HFFc6 (cell line): ENCODE data around the gene PLEKHA1. TPM values are rescaled to one million over a fixed set of nuclear protein-coding genes. Genes with fewer than 3 reads are reported as not detected.

Experiments
- DNase-seq: peaks from one replicate; pipeline ENCODE4 v3.0.0-alpha.2; 2018
- H3K27ac Mint-ChIP-seq: 2 replicates; pipeline ENCODE4 v1.8.0; 2020; ENCODE audit warnings: mild to moderate bottlenecking, mixed read lengths
- H3K27me3 Mint-ChIP-seq: 2 replicates; pipeline ENCODE4 v1.8.0; 2021; ENCODE audit warnings: mild to moderate bottlenecking, moderate library complexity, mixed read lengths; ENCODE audit not compliant: insufficient read depth
- H3K36me3 Mint-ChIP-seq: 2 replicates; pipeline ENCODE4 v1.8.0; 2021; ENCODE audit warnings: low read depth, mixed read lengths
- H3K4me1 Mint-ChIP-seq: 2 replicates; pipeline ENCODE4 v1.8.0; 2020; ENCODE audit warnings: low read depth, mixed read lengths
- H3K4me3 Mint-ChIP-seq: 2 replicates; pipeline ENCODE4 v1.8.0; 2020; ENCODE audit warnings: mild to moderate bottlenecking, moderate library complexity, mixed read lengths
- H3K9me3 Mint-ChIP-seq: 2 replicates; pipeline ENCODE4 v1.8.0; 2020; ENCODE audit warnings: mild to moderate bottlenecking, mixed read lengths
- total RNA-seq, 6 experiments: library from RNA; stranded (reverse); fragmentation: NEBNext Ultra II Directional; extraction: Animal tissue kit (Norgen Biotek cat#: 25700); gene quantifications; 2 replicates in 1 of 6; 3 replicates in 5 of 6; pipeline ENCODE4 v1.2.3, GENCODE V29; 2021
- TF ChIP-seq, protein P1 (sequence below): fragments of 200-600 bp; sonication (generic); IDR thresholded peaks from 2 replicates; pipeline ENCODE4 v1.5.0; 2021; ENCODE audit warnings: antibody characterized with exemption, mild to moderate bottlenecking

The PLEKHA1 gene
- total RNA-seq, 6 experiments from 2014 or later, result 17.7 to 26.2 (median 19.3) TPM

- Mint-ChIP-seq H3K4me1 (no peaks in the 10 kb centered on the region), H3K27ac (no peak overlapping the region), H3K4me3 (no peak overlapping the region), H3K27me3 (peaks cover 59% of the 10 kb centered on the region), H3K9me3 (peaks cover 9% of the 10 kb centered on the region; the same call in 1 of the 2 replicates), H3K36me3 (no peaks in the 10 kb centered on the region)
- TF ChIP-seq, protein P1, sequence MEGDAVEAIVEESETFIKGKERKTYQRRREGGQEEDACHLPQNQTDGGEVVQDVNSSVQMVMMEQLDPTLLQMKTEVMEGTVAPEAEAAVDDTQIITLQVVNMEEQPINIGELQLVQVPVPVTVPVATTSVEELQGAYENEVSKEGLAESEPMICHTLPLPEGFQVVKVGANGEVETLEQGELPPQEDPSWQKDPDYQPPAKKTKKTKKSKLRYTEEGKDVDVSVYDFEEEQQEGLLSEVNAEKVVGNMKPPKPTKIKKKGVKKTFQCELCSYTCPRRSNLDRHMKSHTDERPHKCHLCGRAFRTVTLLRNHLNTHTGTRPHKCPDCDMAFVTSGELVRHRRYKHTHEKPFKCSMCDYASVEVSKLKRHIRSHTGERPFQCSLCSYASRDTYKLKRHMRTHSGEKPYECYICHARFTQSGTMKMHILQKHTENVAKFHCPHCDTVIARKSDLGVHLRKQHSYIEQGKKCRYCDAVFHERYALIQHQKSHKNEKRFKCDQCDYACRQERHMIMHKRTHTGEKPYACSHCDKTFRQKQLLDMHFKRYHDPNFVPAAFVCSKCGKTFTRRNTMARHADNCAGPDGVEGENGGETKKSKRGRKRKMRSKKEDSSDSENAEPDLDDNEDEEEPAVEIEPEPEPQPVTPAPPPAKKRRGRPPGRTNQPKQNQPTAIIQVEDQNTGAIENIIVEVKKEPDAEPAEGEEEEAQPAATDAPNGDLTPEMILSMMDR, result no peak
- DNase-seq, result no peak
These were observed 20.1 kb upstream of the PLEKHA1 start for GRCh38 chr10:122354383-122354782.

DNA sequence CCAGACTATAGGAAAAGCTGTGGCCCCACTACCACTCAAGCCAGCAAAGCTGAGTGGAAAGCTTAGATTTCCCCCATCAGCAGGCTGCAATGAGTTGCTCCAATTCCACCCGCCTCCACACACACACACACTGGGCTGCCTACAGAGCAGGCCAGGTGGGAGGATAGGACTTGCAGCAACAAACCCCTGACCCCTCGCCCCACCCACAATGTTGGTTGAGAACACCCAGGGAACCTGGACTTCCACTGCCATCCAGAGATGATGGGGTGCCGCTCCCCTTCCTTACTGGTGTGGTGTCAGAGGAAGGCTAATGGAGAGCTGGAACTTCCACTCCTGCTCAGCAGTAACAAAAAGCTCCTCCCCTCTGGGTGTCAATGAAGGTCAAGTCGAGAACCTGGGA lies 16.8 kb upstream of the PLEKHA1 start:
- DNase-seq, result no peak
- TF ChIP-seq, protein P1, result no peak
- Mint-ChIP-seq H3K4me3 (no peak overlapping the region), H3K4me1 (no peaks in the 10 kb centered on the region; the same call in 1 of the 2 replicates), H3K36me3 (no peaks in the 10 kb centered on the region), H3K9me3 (peaks cover 9% of the 10 kb centered on the region; the same call in 1 of the 2 replicates), H3K27me3 (peaks cover 33% of the 10 kb centered on the region), H3K27ac (no peak overlapping the region)

DNA sequence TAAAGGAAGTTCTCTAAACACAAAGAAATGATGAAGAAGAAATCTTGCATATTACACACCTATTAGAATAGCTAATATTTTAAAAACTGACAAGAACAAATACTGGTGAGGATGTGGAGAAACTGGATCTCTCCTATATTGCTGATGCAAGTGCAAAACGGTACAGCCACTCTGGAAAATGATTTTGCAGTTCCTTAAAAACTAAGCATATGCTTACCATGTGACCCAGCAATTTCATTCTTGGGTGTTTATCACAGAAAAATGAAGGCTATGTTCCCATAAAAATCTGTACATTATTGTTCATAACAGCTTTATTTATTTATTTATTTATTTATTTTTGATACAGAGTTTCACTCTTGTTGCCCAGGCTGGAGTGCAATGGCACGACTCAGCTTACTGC lies 14.9 kb upstream of the PLEKHA1 start:
- H3K4me3 Mint-ChIP-seq, result no peak overlapping the region
- peaks cover 25% of the 10 kb centered on the region for H3K27me3 Mint-ChIP-seq
- DNase-seq, result no peak
- TF ChIP-seq, protein P1, result no peak
- H3K9me3 Mint-ChIP-seq, result peaks cover 9% of the 10 kb centered on the region; the same call in 1 of the 2 replicates
- no peaks in the 10 kb centered on the region; the same call in 1 of the 2 replicates for H3K4me1 Mint-ChIP-seq
- H3K27ac Mint-ChIP-seq, result no peak overlapping the region
- no peaks in the 10 kb centered on the region for H3K36me3 Mint-ChIP-seq

- H3K4me3 Mint-ChIP-seq, result no peak overlapping the region
- H3K4me1 Mint-ChIP-seq, result no peaks in the 10 kb centered on the region; the same call in 1 of the 2 replicates
- H3K27ac Mint-ChIP-seq, result no peak overlapping the region
- peaks cover 24% of the 10 kb centered on the region for H3K27me3 Mint-ChIP-seq
- H3K9me3 Mint-ChIP-seq, result peaks cover 9% of the 10 kb centered on the region; the same call in 1 of the 2 replicates
- TF ChIP-seq, protein P1, result no peak
- H3K36me3 Mint-ChIP-seq, result no peaks in the 10 kb centered on the region
- DNase-seq, result no peak
These were observed 13.5 kb upstream of the PLEKHA1 start for GRCh38 chr10:122361046-122361445.

- peaks cover 23% of the 10 kb centered on the region for H3K27me3 Mint-ChIP-seq
- DNase-seq, result no peak
- H3K27ac Mint-ChIP-seq, result no peak overlapping the region
- H3K4me3 Mint-ChIP-seq, result no peak overlapping the region
- peaks cover 9% of the 10 kb centered on the region; the same call in 1 of the 2 replicates for H3K9me3 Mint-ChIP-seq
- TF ChIP-seq, protein P1, result no peak
- H3K36me3 Mint-ChIP-seq, result no peaks in the 10 kb centered on the region
- no peaks in the 10 kb centered on the region; the same call in 1 of the 2 replicates for H3K4me1 Mint-ChIP-seq
These were observed 12.4 kb upstream of the PLEKHA1 start for GRCh38 chr10:122362031-122362592.
